Measurements from ENCODE around the gene P3H2. TPM values are rescaled to one million over a fixed set of nuclear protein-coding genes. Genes with fewer than 3 reads are reported as not detected.
"Not testable (repeated sequence)": the region's sequence is repeated elsewhere in the genome, so short reads cannot be mapped to it uniquely, and the experiment has no call there.

The P3H2 gene
- total and polyA plus RNA-seq, 2 experiments from 2014 or later, result 8.2 to 24.2 TPM

DNA sequence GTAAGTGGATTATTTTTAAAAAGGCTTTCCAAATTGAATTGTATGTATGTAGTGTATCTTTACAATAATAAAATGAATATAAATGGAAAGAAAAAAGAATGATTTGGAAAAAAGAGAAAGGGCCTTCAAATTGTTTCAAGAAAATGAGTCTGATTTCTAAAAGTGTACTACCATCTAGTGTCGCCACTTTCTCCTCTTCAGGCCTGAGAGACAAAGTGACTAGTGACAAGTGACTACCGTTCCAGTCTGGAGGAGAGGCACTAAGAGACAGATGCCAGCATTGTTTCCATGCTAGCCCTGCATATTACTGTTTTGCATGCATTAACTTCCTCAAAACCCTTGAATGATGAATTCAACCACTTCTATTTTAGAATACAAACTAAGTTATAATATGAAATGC lies 39.3 kb downstream of the P3H2 start:
- ATAC-seq (no peak), DNase-seq (ENCODE audit: low spot score) (no peak)
- no peak overlapping the region for H3K4me3 ChIP-seq
- no peak overlapping the region for H2AFZ ChIP-seq
- no peak overlapping the region for H3K4me3 Mint-ChIP-seq
- H4K20me1 ChIP-seq (replicated peaks; ENCODE audit: insufficient read depth), result no peaks in the 10 kb centered on the region
- no peaks in the 10 kb centered on the region for H3K27me3 Mint-ChIP-seq (ENCODE audit: insufficient read depth, low read depth, poor library complexity)
- H3K9me2 ChIP-seq (ENCODE audit: insufficient read depth), result no peaks in the 10 kb centered on the region
- no peak overlapping the region for H3K27ac Mint-ChIP-seq
- no peaks in the 10 kb centered on the region; the same call in 2 of the 3 replicates for H3K36me3 Mint-ChIP-seq (ENCODE audit: low read depth)
- H3K9me3 Mint-ChIP-seq, result no peaks in the 10 kb centered on the region
- no peak overlapping the region for H3K27ac ChIP-seq (ENCODE audit: low read depth)
- peaks cover 37% of the 10 kb centered on the region for H3K4me1 Mint-ChIP-seq
- no peaks in the 10 kb centered on the region for H3K36me3 ChIP-seq (ENCODE audit: insufficient read depth)
- no peak for TF ChIP-seq ZNF331 (CRISPR knock-in tag; IDR thresholded peaks at IDR 0.05; ENCODE audit: low read depth)
- peak in 1 of 2 experiments; percentile 34; a peak in 1 of 4 replicates for TF ChIP-seq CTCF (conservative IDR thresholded peaks at IDR 0.05; ENCODE audit: low read depth in 2 of 2)
- no peak for TF ChIP-seq REST (IDR thresholded peaks at IDR 0.05; ENCODE audit: unreplicated experiment)
- TF ChIP-seq CREB1 (CRISPR knock-in tag; IDR thresholded peaks at IDR 0.05; ENCODE audit: low read depth), result no peak
- peaks cover 9% of the 10 kb centered on the region; the same call in 1 of the 2 replicates for H3K4me1 ChIP-seq (ENCODE audit: insufficient read depth)
- 0 out of 2 replicates have a peak, but pooled peaks cover 6% of the 10 kb centered on the region for H3K79me2 ChIP-seq (replicated peaks; ENCODE audit: insufficient read depth)
- H3K27me3 ChIP-seq (ENCODE audit: insufficient read depth), result no peaks in the 10 kb centered on the region
- no peaks in the 10 kb centered on the region for H3F3A ChIP-seq (replicated peaks; ENCODE audit: low read depth)
- no peak overlapping the region for H3K4me2 ChIP-seq

- H3K4me2 ChIP-seq, result not testable (repeated sequence)
Observed at GRCh38 chr3:190079173-190079572, 41.5 kb downstream of the P3H2 start.

More at GRCh38 chr3:190079173-190079572, 41.5 kb downstream of the P3H2 start:
- not testable (repeated sequence) for H3K9me3 Mint-ChIP-seq; H2AFZ ChIP-seq; H3K27me3 Mint-ChIP-seq (ENCODE audit: insufficient read depth, low read depth, poor library complexity); H3K4me1 ChIP-seq (ENCODE audit: insufficient read depth); H3K36me3 ChIP-seq (ENCODE audit: insufficient read depth); H3F3A ChIP-seq (replicated peaks; ENCODE audit: low read depth); ATAC-seq; H3K9me2 ChIP-seq (ENCODE audit: insufficient read depth); H3K4me3 Mint-ChIP-seq; H3K27ac ChIP-seq (ENCODE audit: low read depth); H3K27ac Mint-ChIP-seq; H4K20me1 ChIP-seq (replicated peaks; ENCODE audit: insufficient read depth); H3K27me3 ChIP-seq (ENCODE audit: insufficient read depth); DNase-seq (ENCODE audit: low spot score); H3K36me3 Mint-ChIP-seq (ENCODE audit: low read depth); H3K4me3 ChIP-seq; H3K79me2 ChIP-seq (replicated peaks; ENCODE audit: insufficient read depth)
- H3K4me1 Mint-ChIP-seq, result peaks cover 17% of the 10 kb centered on the region

All from GM23338 (cell line).